H1 (cell line): ENCODE results near the gene IL17RE. TPM values are rescaled to one million over a fixed set of nuclear protein-coding genes. Genes with fewer than 3 reads are reported as not detected.

Experiments used
- CTCF ChIA-PET: fragments of 300-600 bp; sonication (Branson Sonifier 250); formaldehyde crosslinking; loops from one replicate; lab custom pipeline; 2021; ENCODE audit not compliant: partially characterized antibody; lab: Charles Lee
- POLR2A ChIA-PET: fragments of 300-600 bp; sonication (Branson Sonifier 250); formaldehyde crosslinking; loops from one replicate; lab custom pipeline; 2021; ENCODE audit warnings: inconsistent platforms; ENCODE audit not compliant: partially characterized antibody; lab: Charles Lee
- DNase-seq, 2 experiments: peaks; one replicate each; pipeline versions ENCODE4 v3.0.0 to v3.0.0-alpha.2; 2010 to 2022; ENCODE audit warnings: low spot score in 2 of 2, low read depth in 1 of 2, mixed read lengths in 1 of 2
- FAIRE-seq: peaks from 2 replicates; lab custom pipeline; 2011; peaks lifted over from hg19 to GRCh38; lab: Jason Lieb, UNC
- H2AFZ ChIP-seq: 2 replicates; pipeline ENCODE4 v1.8.1; 2012; ENCODE audit warnings: low read length, inconsistent platforms
- H2AK5ac ChIP-seq: 2 replicates; pipeline ENCODE4 v1.6.1; 2013; ENCODE audit warnings: low read depth, low read length
- H2BK120ac ChIP-seq: replicated peaks from 2 replicates; pipeline ENCODE3; 2013; ENCODE audit warnings: low read depth, low read length, inconsistent platforms
- H2BK12ac ChIP-seq: 2 replicates; pipeline ENCODE4 v1.6.1; 2013; ENCODE audit warnings: low read depth, low read length
- H2BK15ac ChIP-seq: 2 replicates; pipeline ENCODE4 v1.6.1; 2013; ENCODE audit warnings: low read length
- H2BK20ac ChIP-seq: 2 replicates; pipeline ENCODE4 v1.6.1; 2013; ENCODE audit warnings: low read length
- H2BK5ac ChIP-seq: 2 replicates; pipeline ENCODE4 v1.6.1; 2013; ENCODE audit warnings: low read depth, low read length
- H3K14ac ChIP-seq: 2 replicates; pipeline ENCODE4 v1.6.1; 2013; ENCODE audit warnings: inconsistent platforms; ENCODE audit not compliant: insufficient read length
- H3K18ac ChIP-seq: 2 replicates; pipeline ENCODE4 v1.6.1; 2013; ENCODE audit warnings: low read length; ENCODE audit errors: extremely low read depth
- H3K23ac ChIP-seq: 2 replicates; pipeline ENCODE4 v1.6.1; 2013; ENCODE audit warnings: inconsistent platforms; ENCODE audit not compliant: insufficient read length
- H3K23me2 ChIP-seq: 2 replicates; pipeline ENCODE4 v1.6.1; 2013; ENCODE audit warnings: low read depth, low read length
- H3K27ac ChIP-seq: 2 replicates; pipeline ENCODE4 v1.6.1; 2011; ENCODE audit warnings: low read depth, low read length, inconsistent platforms
- H3K27me3 ChIP-seq, 4 experiments: replicated peaks in 1 of 4; 1 replicate in 1 of 4; 2 replicates in 3 of 4; pipeline versions ENCODE4 v1.6.1 to v1.8.1; 2011 to 2013; ENCODE audit warnings: low read length in 3 of 4, mild to moderate bottlenecking in 3 of 4, inconsistent platforms in 2 of 4, mixed read lengths in 2 of 4, moderate library complexity in 1 of 4; ENCODE audit not compliant: control insufficient read depth in 3 of 4, insufficient read depth in 3 of 4; ENCODE audit errors: extremely low read depth in 1 of 4
- H3K36me3 ChIP-seq, 4 experiments: 2 replicates each; pipeline versions ENCODE4 v1.6.1 to v1.8.1; 2011 to 2013; ENCODE audit warnings: mild to moderate bottlenecking in 4 of 4, low read length in 3 of 4, moderate library complexity in 2 of 4, control low read depth in 1 of 4, inconsistent platforms in 1 of 4; ENCODE audit not compliant: insufficient read depth in 4 of 4, control insufficient read depth in 2 of 4
- H3K4ac ChIP-seq: replicated peaks from 2 replicates; pipeline ENCODE3; 2013; ENCODE audit warnings: low read length, low read depth, mixed read lengths, inconsistent platforms; ENCODE audit not compliant: insufficient read length
- H3K4me1 ChIP-seq, 4 experiments: replicated peaks in 1 of 4; 1 replicate in 1 of 4; 2 replicates in 3 of 4; pipeline versions ENCODE4 v1.6.1 to v1.8.1; 2011 to 2013; ENCODE audit warnings: low read length in 3 of 4, inconsistent platforms in 2 of 4, mixed read lengths in 1 of 4; ENCODE audit not compliant: insufficient read depth in 4 of 4, control insufficient read depth in 3 of 4
- H3K4me2 ChIP-seq, 2 experiments: 2 replicates each; pipeline versions ENCODE4 v1.6.1 to v1.8.1; 2011 to 2013; ENCODE audit warnings: low read depth in 2 of 2, low read length in 2 of 2, control low read depth in 1 of 2, inconsistent platforms in 1 of 2, mild to moderate bottlenecking in 1 of 2; ENCODE audit not compliant: insufficient read depth in 1 of 2
- H3K4me3 ChIP-seq, 4 experiments: fragments of 200-600, 300-600 bp in 1 of 4; sonication (generic), shearing (Covaris generic), sonication (Bioruptor Twin) in 1 of 4; 2 replicates each; pipeline versions ENCODE4 v1.5.1 to v1.8.1; 2011 to 2016; ENCODE audit warnings: low read length in 4 of 4, low read depth in 3 of 4, control low read depth in 2 of 4, inconsistent platforms in 2 of 4, mild to moderate bottlenecking in 2 of 4, mixed read lengths in 1 of 4, moderate library complexity in 1 of 4; ENCODE audit not compliant: insufficient read depth in 2 of 4; ENCODE audit errors: extremely low read depth in 1 of 4
- H3K56ac ChIP-seq: replicated peaks from 2 replicates; pipeline ENCODE3; 2013; ENCODE audit warnings: low read depth, mild to moderate bottlenecking, mixed read lengths, low read length, inconsistent platforms; ENCODE audit not compliant: insufficient read length
- H3K79me1 ChIP-seq: 2 replicates; pipeline ENCODE4 v1.6.1; 2013; ENCODE audit warnings: low read depth, low read length, control low read depth
- H3K79me2 ChIP-seq, 2 experiments: 2 replicates each; pipeline versions ENCODE4 v1.6.1 to v1.8.1; 2012 to 2013; ENCODE audit warnings: low read length in 2 of 2, mild to moderate bottlenecking in 2 of 2, inconsistent platforms in 1 of 2; ENCODE audit not compliant: insufficient read depth in 2 of 2, control insufficient read depth in 1 of 2
- H3K9ac ChIP-seq, 4 experiments: replicated peaks in 1 of 4; 1 replicate in 1 of 4; 2 replicates in 3 of 4; pipeline versions ENCODE4 v1.6.1 to v1.8.1; 2011 to 2013; ENCODE audit warnings: low read depth in 3 of 4, low read length in 3 of 4, control low read depth in 2 of 4, mild to moderate bottlenecking in 2 of 4, moderate library complexity in 2 of 4, inconsistent platforms in 1 of 4; ENCODE audit errors: extremely low read depth in 1 of 4
- H3K9me3 ChIP-seq, 2 experiments: 2 replicates each; pipeline versions ENCODE4 v1.6.1 to v1.8.1; 2012 to 2013; ENCODE audit warnings: mild to moderate bottlenecking in 2 of 2, moderate library complexity in 2 of 2, control low read depth in 1 of 2, inconsistent platforms in 1 of 2, low read depth in 1 of 2, low read length in 1 of 2, mixed read lengths in 1 of 2; ENCODE audit not compliant: insufficient read depth in 2 of 2
- H4K20me1 ChIP-seq, 2 experiments: replicated peaks in 1 of 2; 2 replicates each; pipeline versions ENCODE3 to v1.8.1; 2011 to 2013; ENCODE audit warnings: inconsistent platforms in 2 of 2, low read length in 2 of 2, mild to moderate bottlenecking in 1 of 2; ENCODE audit not compliant: insufficient read depth in 2 of 2, control insufficient read depth in 1 of 2
- H4K5ac ChIP-seq: 2 replicates; pipeline ENCODE4 v1.6.1; 2013; ENCODE audit warnings: low read length, low read depth, mixed read lengths, inconsistent platforms; ENCODE audit not compliant: insufficient read length
- H4K8ac ChIP-seq: 2 replicates; pipeline ENCODE4 v1.8.0; 2013; ENCODE audit warnings: mild to moderate bottlenecking, moderate library complexity, low read length, inconsistent platforms; ENCODE audit not compliant: insufficient read depth; ENCODE audit errors: extremely low read depth
- H4K91ac ChIP-seq: replicated peaks from 2 replicates; pipeline ENCODE3; 2013; ENCODE audit warnings: low read length, mixed read lengths, inconsistent platforms; ENCODE audit not compliant: insufficient read length
- ATF3 ChIP-seq: IDR thresholded peaks from 2 replicates; pipeline ENCODE4 v1.6.1; 2011; ENCODE audit warnings: low read depth, mild to moderate bottlenecking, low read length; ENCODE audit not compliant: insufficient read depth
- BCL11A ChIP-seq, 2 experiments: IDR thresholded peaks; one replicate each; pipeline ENCODE4 v1.6.1; 2011; ENCODE audit warnings: low read depth in 2 of 2, low read length in 2 of 2, mild to moderate bottlenecking in 2 of 2
- BRCA1 ChIP-seq: IDR thresholded peaks from 2 replicates; pipeline ENCODE4 v1.6.1; 2012; ENCODE audit warnings: low read depth, low read length, improper control_type of control experiment
- CBX5 ChIP-seq: fragments of 300-800, 300-1000 bp; sonication (generic); IDR thresholded peaks from 2 replicates; pipeline ENCODE4 v1.7.1; 2016; ENCODE audit warnings: antibody characterized with exemption, low read length, low read depth
- EZH2 ChIP-seq: fragments of 200-600 bp; sonication (generic); IDR thresholded peaks from 2 replicates; pipeline ENCODE4 v1.7.1; 2012; ENCODE audit warnings: low read depth, mild to moderate bottlenecking, moderate library complexity, low read length, inconsistent platforms; ENCODE audit not compliant: severe bottlenecking
- HDAC6 ChIP-seq: IDR thresholded peaks from one replicate; pipeline ENCODE4 v1.7.1; 2012; ENCODE audit warnings: low read depth, mild to moderate bottlenecking, inconsistent platforms, low read length, moderate library complexity
- RXRA ChIP-seq: IDR thresholded peaks from 2 replicates; pipeline ENCODE4 v1.6.1; 2011; ENCODE audit warnings: low read depth, mild to moderate bottlenecking, low read length, moderate library complexity; ENCODE audit not compliant: insufficient read depth
- SAP30 ChIP-seq: fragments of 300-600 bp; sonication (generic); IDR thresholded peaks from 2 replicates; pipeline ENCODE4 v1.7.1; 2012; ENCODE audit warnings: low read length, moderate library complexity, mild to moderate bottlenecking, inconsistent platforms; ENCODE audit not compliant: insufficient read depth, insufficient replicate concordance
- SIN3A ChIP-seq, 2 experiments: IDR thresholded peaks in 1 of 2; conservative IDR thresholded peaks in 1 of 2; 2 replicates each; pipeline ENCODE4 v1.6.1; 2011 to 2012; ENCODE audit warnings: low read length in 2 of 2, improper control_type of control experiment in 1 of 2, low read depth in 1 of 2, mild to moderate bottlenecking in 1 of 2
- SP1 ChIP-seq: IDR thresholded peaks from 2 replicates; pipeline ENCODE4 v1.6.1; 2011; ENCODE audit warnings: low read depth, low read length
- SRF ChIP-seq: IDR thresholded peaks from 2 replicates; pipeline ENCODE4 v1.6.1; 2011; ENCODE audit warnings: mild to moderate bottlenecking, low read depth, low read length, moderate library complexity
- SUZ12 ChIP-seq: fragments of 200-600 bp; sonication (generic); IDR thresholded peaks from 2 replicates; pipeline ENCODE4 v1.6.1; 2012; ENCODE audit warnings: mild to moderate bottlenecking, inconsistent platforms, low read length, moderate library complexity, mixed read lengths
- YY1 ChIP-seq: IDR thresholded peaks from 2 replicates; pipeline ENCODE4 v1.6.1; 2011; ENCODE audit warnings: low read depth, mild to moderate bottlenecking, low read length
- WGBS, 2 experiments: shearing (Covaris generic) in 1 of 2; methylation state at CpG; one replicate each; pipeline versions ENCODE4 v1.1.6 to v1.1.7; 2013 to 2015; ENCODE audit warnings: low lambda C conversion rate in 2 of 2, mixed read lengths in 2 of 2, inconsistent platforms in 1 of 2, low coverage in 1 of 2, missing lambda C conversion rate in 1 of 2; ENCODE audit not compliant: insufficient replicate concordance in 2 of 2, insufficient coverage in 1 of 2, insufficient read length in 1 of 2; ENCODE audit errors: extremely low coverage in 1 of 2, missing lambda C conversion rate in 1 of 2; 5-methylcytosine and 5-hydroxymethylcytosine counted together
- polyA plus RNA-seq, 7 experiments: library from polyadenylated mRNA; depleted of rRNA in 3 of 7; stranded (reverse) in 5 of 7; unstranded in 2 of 7; fragments of >200 nt in 5 of 7; fragments of 200-250 nt in 2 of 7; gene quantifications; 1 replicate in 5 of 7; 2 replicates in 1 of 7; 4 replicates in 1 of 7; pipeline versions ENCODE4 v1.2.1 to v1.2.3, GENCODE V29; 2011 to 2013; ENCODE audit warnings: missing spikeins in 2 of 7, mixed read lengths in 2 of 7
- total RNA-seq: library from RNA; stranded (reverse); fragmentation: NEBNext Ultra II Directional; extraction: Animal tissue kit (Norgen Biotek cat#: 25700); gene quantifications from 2 replicates; pipeline ENCODE4 v1.2.1, GENCODE V29; 2021

Gene IL17RE
- total and polyA plus RNA-seq, 2 of the 8 experiments (the other 6 are each of a cell fraction or from before 2014, with no cell fraction given) = 3.4 to 4.9 TPM

GRCh38 chr3:9887480-9887879 lies 15.2 kb upstream of the IL17RE start:
- Histone ChIP-seq H3K79me1 (no peaks in the 10 kb centered on the region), H2BK20ac (no peak overlapping the region), H2BK12ac (no peak overlapping the region), H3K4me2 (no peak overlapping the region), H3K56ac (no peak overlapping the region), H3K4me1 (peaks cover 0 to 2% (median 0%) of the 10 kb centered on the region in 4 experiments; a peak in 1 of 7 replicates), H2BK5ac (no peak overlapping the region), H3K14ac (no peak overlapping the region), H3K18ac (no peak overlapping the region), H3K9ac (no peak overlapping the region), H3K23ac (no peak overlapping the region), H3K36me3 (peaks cover 0 to 3% (median 0%) of the 10 kb centered on the region in 4 experiments; a peak in 1 of 8 replicates), H2AFZ (no peak overlapping the region), H2BK15ac (no peak overlapping the region), H4K8ac (no peak overlapping the region), H4K20me1 (peaks cover 1 to 4% of the 10 kb centered on the region in 2 experiments), H2AK5ac (no peak overlapping the region), H3K9me3 (no peaks in the 10 kb centered on the region), H3K4ac (no peak overlapping the region), H2BK120ac (no peak overlapping the region), H3K4me3 (no peak overlapping the region), H4K5ac (no peak overlapping the region), H3K23me2 (0 out of 2 replicates have a peak, but pooled peaks cover 2% of the 10 kb centered on the region), H4K91ac (no peak overlapping the region), H3K27me3 (no peaks in the 10 kb centered on the region), H3K27ac (no peak overlapping the region), H3K79me2 (peaks cover 0 to 14% of the 10 kb centered on the region in 2 experiments; a peak in 2 of 4 replicates)
- no peak for FAIRE-seq
- DNase-seq = no peak
- CTCF ChIA-PET = interaction anchor here (1.2 to 1.5 kb wide), 2 partner anchors 45 to 59 kb away, joined by 3 to 4 read pairs; no protein-coding TSS in a partner anchor
- POLR2A ChIA-PET = no interaction called here
- TF ChIP-seq CBX5 (no peak), SAP30 (no peak), EZH2 (no peak), BCL11A (IDR thresholded peaks at IDR 0.05; ENCODE audit: low read depth in 2 of 2, low read length in 2 of 2) (no peak), YY1 (no peak), SP1 (no peak), SUZ12 (no peak), SRF (no peak), BRCA1 (no peak), SIN3A (conservative IDR thresholded peaks at IDR 0.05 in 1 of 2, IDR thresholded peaks at IDR 0.05 in 1 of 2; ENCODE audit: low read depth in 1 of 2, low read length in 2 of 2) (no peak), ATF3 (no peak), RXRA (no peak), HDAC6 (no peak)
- 83% methylated on average over 5 of the region's 5 CpGs; no CpG with 5 or more reads in 1 of the 2 experiments for WGBS, 2 experiments
